ENCODE results near the gene GRHL1. TPM values are rescaled to one million over a fixed set of nuclear protein-coding genes. Genes with fewer than 3 reads are reported as not detected.
A peak's percentile ranks its signal among the peaks of the same experiment; 100 is the strongest.

Gene GRHL1
- total RNA-seq, 1 donor from 2014 or later, result 123 TPM

- peak; percentile 82 for ATAC-seq
These were observed 92.6 kb downstream of the GRHL1 start for GRCh38 chr2:10043906-10044601.

GRCh38 chr2:10045561-10046355, 94.3 kb downstream of the GRHL1 start:
- no peak for ATAC-seq

GRCh38 chr2:10046931-10047330, 95.4 kb downstream of the GRHL1 start:
- no peak for ATAC-seq

GRCh38 chr2:10047616-10048500, 96.4 kb downstream of the GRHL1 start:
- no peak for ATAC-seq

GRCh38 chr2:10048501-10049171, 97.1 kb downstream of the GRHL1 start:
- ATAC-seq, result no peak

Other genes with a start within 250 kb of the GRHL1 start
- gene TAF1B, start 108.2 kb upstream of the GRHL1 start, total RNA-seq, result 24.7 TPM
- gene KLF11, start 91.9 kb downstream of the GRHL1 start, total RNA-seq, result 6.1 TPM
- gene CYS1, start 128.7 kb downstream of the GRHL1 start, total RNA-seq, result 0.52 TPM
- gene RRM2, start 171.0 kb downstream of the GRHL1 start, total RNA-seq, result 66.4 TPM

Data from esophagus mucosa (tissue), 1 donor.